ENCODE results near the gene PKNOX2. TPM values are rescaled to one million over a fixed set of nuclear protein-coding genes. Genes with fewer than 3 reads are reported as not detected.

The PKNOX2 gene
- total RNA-seq, 4 donors from 2014 or later: 1.5 to 8.2 (median 3.6) TPM

DNA sequence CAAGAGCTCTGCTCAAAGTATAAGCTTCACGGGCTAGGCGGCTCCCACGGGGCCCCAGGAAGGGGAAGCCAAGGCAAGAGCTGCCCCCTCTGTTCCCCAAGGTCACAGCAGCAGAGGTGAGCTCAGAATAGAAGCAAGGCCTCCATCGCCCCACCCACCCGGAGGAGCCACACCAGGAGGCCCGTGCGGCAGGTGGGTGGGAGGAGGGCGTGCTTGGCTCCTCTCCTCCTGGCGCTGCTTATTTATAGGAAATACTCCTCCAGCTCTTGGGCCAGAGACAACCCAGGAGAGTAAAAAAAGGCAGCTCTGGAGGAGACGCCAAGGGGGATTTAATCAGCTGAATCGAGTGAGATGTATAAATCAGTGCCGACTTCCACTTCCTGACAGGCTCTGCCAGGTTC is 243.8 kb downstream of the PKNOX2 start:
- no peak overlapping the region for H3K27ac ChIP-seq
- DNase-seq (ENCODE audit: low spot score in 2 of 2): peak in 1 of 2 donors; percentile 44
- no peaks in the 10 kb centered on the region for H3K36me3 ChIP-seq

DNA sequence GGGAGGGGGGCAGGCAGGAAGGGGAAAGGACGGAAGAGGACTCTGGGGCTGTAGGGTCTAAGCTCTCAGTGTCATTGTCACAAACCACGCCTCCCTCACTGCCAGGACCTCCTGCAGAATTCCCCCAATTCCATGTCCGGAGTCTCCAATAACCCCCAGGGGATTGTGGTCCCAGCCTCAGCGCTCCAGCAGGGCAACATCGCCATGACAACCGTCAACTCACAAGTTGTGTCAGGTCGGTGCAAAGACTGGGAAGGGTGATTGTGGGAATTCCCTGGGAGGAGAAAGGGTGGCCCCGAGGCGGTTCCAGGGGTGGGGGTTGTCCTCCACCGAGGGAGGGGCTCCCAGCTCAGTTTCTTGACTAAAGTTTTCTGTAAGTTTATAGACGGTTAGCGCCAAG is 245.5 kb downstream of the PKNOX2 start:
- Histone ChIP-seq H3K27ac (no peak overlapping the region), H3K4me3 (no peak overlapping the region), H3K4me1 (peaks cover 21% of the 10 kb centered on the region), H3K9me3 (no peaks in the 10 kb centered on the region), H3K27me3 (peaks cover 12% of the 10 kb centered on the region), H3K36me3 (no peaks in the 10 kb centered on the region)
- peak in 1 of 2 donors; percentile 51 for DNase-seq (ENCODE audit: low spot score in 2 of 2)
- 33% methylated on average over 12 of the region's 12 CpGs for WGBS
- TF ChIP-seq, protein P1, sequence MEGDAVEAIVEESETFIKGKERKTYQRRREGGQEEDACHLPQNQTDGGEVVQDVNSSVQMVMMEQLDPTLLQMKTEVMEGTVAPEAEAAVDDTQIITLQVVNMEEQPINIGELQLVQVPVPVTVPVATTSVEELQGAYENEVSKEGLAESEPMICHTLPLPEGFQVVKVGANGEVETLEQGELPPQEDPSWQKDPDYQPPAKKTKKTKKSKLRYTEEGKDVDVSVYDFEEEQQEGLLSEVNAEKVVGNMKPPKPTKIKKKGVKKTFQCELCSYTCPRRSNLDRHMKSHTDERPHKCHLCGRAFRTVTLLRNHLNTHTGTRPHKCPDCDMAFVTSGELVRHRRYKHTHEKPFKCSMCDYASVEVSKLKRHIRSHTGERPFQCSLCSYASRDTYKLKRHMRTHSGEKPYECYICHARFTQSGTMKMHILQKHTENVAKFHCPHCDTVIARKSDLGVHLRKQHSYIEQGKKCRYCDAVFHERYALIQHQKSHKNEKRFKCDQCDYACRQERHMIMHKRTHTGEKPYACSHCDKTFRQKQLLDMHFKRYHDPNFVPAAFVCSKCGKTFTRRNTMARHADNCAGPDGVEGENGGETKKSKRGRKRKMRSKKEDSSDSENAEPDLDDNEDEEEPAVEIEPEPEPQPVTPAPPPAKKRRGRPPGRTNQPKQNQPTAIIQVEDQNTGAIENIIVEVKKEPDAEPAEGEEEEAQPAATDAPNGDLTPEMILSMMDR (IDR thresholded peaks at IDR 0.05): no peak
- TF ChIP-seq EP300 (IDR thresholded peaks at IDR 0.05) (no peak), POLR2AphosphoS5 (IDR thresholded peaks at IDR 0.05) (no peak), POLR2A (IDR thresholded peaks at IDR 0.05) (no peak)

More for the DNA sequence above, 243.8 kb downstream of the PKNOX2 start:
- WGBS: 52% methylated on average over 12 of the region's 12 CpGs
- Histone ChIP-seq H3K4me3 (no peak overlapping the region), H3K9me3 (no peaks in the 10 kb centered on the region), H3K4me1 (peaks cover 29% of the 10 kb centered on the region), H3K27me3 (peaks cover 21% of the 10 kb centered on the region)
- no peak for TF ChIP-seq POLR2AphosphoS5 (IDR thresholded peaks at IDR 0.05)
- no peak for TF ChIP-seq POLR2A (IDR thresholded peaks at IDR 0.05)
- TF ChIP-seq, protein P1 (IDR thresholded peaks at IDR 0.05): no peak
- TF ChIP-seq EP300 (IDR thresholded peaks at IDR 0.05): no peak

DNA sequence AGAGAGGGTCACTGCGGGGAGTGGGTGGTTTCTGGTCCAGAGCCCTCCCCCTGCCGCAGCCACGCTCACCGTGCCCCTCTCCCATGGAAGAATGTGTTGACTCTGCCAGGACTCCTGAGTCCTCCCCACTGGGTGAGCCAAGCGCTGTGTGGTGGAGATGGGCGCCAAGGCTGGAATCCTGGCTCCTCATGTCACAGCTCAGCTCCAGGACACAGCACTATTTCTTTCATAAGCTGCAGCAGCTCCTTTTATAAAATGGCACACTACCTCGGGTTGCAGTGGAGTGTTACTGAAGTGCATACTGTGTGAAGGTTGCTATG is 247.6 kb downstream of the PKNOX2 start:
- H3K27ac ChIP-seq: no peak overlapping the region
- peaks cover 18% of the 10 kb centered on the region for H3K4me1 ChIP-seq
- TF ChIP-seq POLR2AphosphoS5 (IDR thresholded peaks at IDR 0.05) (no peak), POLR2A (IDR thresholded peaks at IDR 0.05) (no peak), EP300 (IDR thresholded peaks at IDR 0.05) (no peak)
- TF ChIP-seq, protein P1 (IDR thresholded peaks at IDR 0.05): no peak
- H3K9me3 ChIP-seq: no peaks in the 10 kb centered on the region
- no peaks in the 10 kb centered on the region for H3K36me3 ChIP-seq
- no peak overlapping the region for H3K4me3 ChIP-seq
- peaks cover 2% of the 10 kb centered on the region for H3K27me3 ChIP-seq
- DNase-seq (ENCODE audit: low spot score in 2 of 2): peak in 1 of 2 donors; percentile 53
- WGBS: 71% methylated on average over 7 of the region's 7 CpGs

DNA sequence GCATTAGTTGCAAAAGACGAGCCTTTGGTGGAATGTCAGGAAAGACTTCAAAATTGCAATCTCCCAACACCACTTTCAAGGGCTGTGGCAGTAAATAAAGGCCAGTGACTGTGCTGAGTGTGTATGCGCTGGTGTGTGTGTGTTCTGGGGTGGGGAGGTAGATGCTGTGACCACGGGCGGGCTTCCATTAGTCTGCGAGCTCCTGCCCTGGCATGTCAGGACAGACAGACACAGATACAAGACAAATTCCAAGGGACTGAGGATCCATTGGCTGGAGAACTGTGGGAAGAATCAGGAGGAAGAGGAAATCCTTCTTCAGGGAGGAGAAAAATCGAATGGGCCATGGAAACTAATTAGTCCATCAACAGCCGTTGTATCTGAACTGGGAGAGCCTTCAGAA is 248.0 kb downstream of the PKNOX2 start:
- H3K27me3 ChIP-seq: peaks cover 2% of the 10 kb centered on the region
- peaks cover 18% of the 10 kb centered on the region for H3K4me1 ChIP-seq
- H3K36me3 ChIP-seq: no peaks in the 10 kb centered on the region
- no peaks in the 10 kb centered on the region for H3K9me3 ChIP-seq
- TF ChIP-seq POLR2A (IDR thresholded peaks at IDR 0.05) (no peak), POLR2AphosphoS5 (IDR thresholded peaks at IDR 0.05) (no peak), EP300 (IDR thresholded peaks at IDR 0.05) (no peak)
- TF ChIP-seq, protein P1 (IDR thresholded peaks at IDR 0.05): no peak
- H3K27ac ChIP-seq: no peak overlapping the region
- DNase-seq (ENCODE audit: low spot score in 2 of 2): no peak
- H3K4me3 ChIP-seq: no peak overlapping the region
- WGBS: 63% methylated on average over 7 of the region's 7 CpGs

DNA sequence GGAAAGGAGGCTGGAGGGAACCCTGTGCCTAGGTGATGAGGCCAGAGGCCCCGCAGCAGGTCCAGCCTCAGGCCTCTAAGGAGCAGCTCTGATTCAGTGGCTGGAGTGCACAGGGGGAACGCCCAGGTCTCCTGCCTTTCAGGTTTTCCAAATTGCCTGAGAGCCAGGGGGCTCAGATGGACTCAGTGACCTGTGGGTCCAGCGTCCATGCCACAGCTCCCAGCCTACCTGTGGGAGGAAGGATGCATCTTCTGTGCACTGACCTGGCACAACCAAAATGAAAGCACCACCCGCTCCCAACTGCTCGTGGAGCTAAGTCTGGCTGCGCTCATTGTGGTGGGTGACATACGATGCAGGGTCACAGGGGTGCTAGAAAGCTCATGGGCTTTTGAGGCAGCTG is 248.7 kb downstream of the PKNOX2 start:
- no peaks in the 10 kb centered on the region for H3K9me3 ChIP-seq
- H3K27me3 ChIP-seq: peaks cover 2% of the 10 kb centered on the region
- no peak for TF ChIP-seq EP300 (IDR thresholded peaks at IDR 0.05)
- no peak for TF ChIP-seq POLR2AphosphoS5 (IDR thresholded peaks at IDR 0.05)
- TF ChIP-seq, protein P1 (IDR thresholded peaks at IDR 0.05): no peak
- no peak for TF ChIP-seq POLR2A (IDR thresholded peaks at IDR 0.05)
- no peak overlapping the region for H3K27ac ChIP-seq
- 100% methylated on average over 1 of the region's 7 CpGs for WGBS
- no peak overlapping the region for H3K4me3 ChIP-seq
- H3K36me3 ChIP-seq: no peaks in the 10 kb centered on the region
- H3K4me1 ChIP-seq: peaks cover 12% of the 10 kb centered on the region
- no peak for DNase-seq (ENCODE audit: low spot score in 2 of 2)

All from suprapubic skin (tissue), 4 donors.